Activated CD4-positive, alpha-beta memory T cell treated with anti-CD3 and anti-CD28 coated beads for 36 hours (primary cell): ENCODE results near the gene CHMP1A. TPM values are rescaled to one million over a fixed set of nuclear protein-coding genes. Genes with fewer than 3 reads are reported as not detected.
A peak's percentile ranks its signal among the peaks of the same experiment; 100 is the strongest.
"Not testable (repeated sequence)": the region's sequence is repeated elsewhere in the genome, so short reads cannot be mapped to it uniquely, and the experiment has no call there.

Source experiments
- CTCF ChIA-PET: fragments of 350-600 bp; sonication (Branson Sonifier 250); formaldehyde crosslinking; loops from one replicate; lab custom pipeline; 2021; ENCODE audit warnings: antibody characterized with exemption, inconsistent platforms; lab: Charles Lee
- POLR2A ChIA-PET: fragments of 350-600 bp; sonication (Branson Sonifier 250); formaldehyde crosslinking; loops from one replicate; lab custom pipeline; 2021; ENCODE audit warnings: antibody characterized with exemption; lab: Charles Lee
- DNase-seq: peaks from one replicate; pipeline ENCODE4 v3.0.0-alpha.2; 2020
- H3K27ac Mint-ChIP-seq: one replicate; pipeline ENCODE4 v1.8.0; 2021; ENCODE audit warnings: mixed read lengths
- H3K27me3 Mint-ChIP-seq: one replicate; pipeline ENCODE4 v1.8.0; 2021; ENCODE audit warnings: mixed read lengths
- H3K36me3 Mint-ChIP-seq: one replicate; pipeline ENCODE4 v1.8.0; 2021; ENCODE audit warnings: mixed read lengths
- H3K4me1 Mint-ChIP-seq: one replicate; pipeline ENCODE4 v1.8.0; 2021; ENCODE audit warnings: low read depth, mixed read lengths
- H3K4me3 Mint-ChIP-seq: one replicate; pipeline ENCODE4 v1.8.0; 2021; ENCODE audit warnings: mild to moderate bottlenecking, mixed read lengths
- H3K9me3 Mint-ChIP-seq: one replicate; pipeline ENCODE4 v1.8.0; 2021; ENCODE audit warnings: mixed read lengths
- intact Hi-C: fragments of 100-400 bp; cut with micrococcal nuclease; formaldehyde crosslinking; loops from one replicate; pipeline ENCODE4 v1.15.1; 2023
- total RNA-seq, 2 experiments: library from RNA; stranded (reverse); gene quantifications; one replicate each; pipeline ENCODE4 v1.2.3, GENCODE V29; 2021

The CHMP1A gene
- total RNA-seq, 2 experiments from 2014 or later: 74.6 to 76.3 TPM

DNA sequence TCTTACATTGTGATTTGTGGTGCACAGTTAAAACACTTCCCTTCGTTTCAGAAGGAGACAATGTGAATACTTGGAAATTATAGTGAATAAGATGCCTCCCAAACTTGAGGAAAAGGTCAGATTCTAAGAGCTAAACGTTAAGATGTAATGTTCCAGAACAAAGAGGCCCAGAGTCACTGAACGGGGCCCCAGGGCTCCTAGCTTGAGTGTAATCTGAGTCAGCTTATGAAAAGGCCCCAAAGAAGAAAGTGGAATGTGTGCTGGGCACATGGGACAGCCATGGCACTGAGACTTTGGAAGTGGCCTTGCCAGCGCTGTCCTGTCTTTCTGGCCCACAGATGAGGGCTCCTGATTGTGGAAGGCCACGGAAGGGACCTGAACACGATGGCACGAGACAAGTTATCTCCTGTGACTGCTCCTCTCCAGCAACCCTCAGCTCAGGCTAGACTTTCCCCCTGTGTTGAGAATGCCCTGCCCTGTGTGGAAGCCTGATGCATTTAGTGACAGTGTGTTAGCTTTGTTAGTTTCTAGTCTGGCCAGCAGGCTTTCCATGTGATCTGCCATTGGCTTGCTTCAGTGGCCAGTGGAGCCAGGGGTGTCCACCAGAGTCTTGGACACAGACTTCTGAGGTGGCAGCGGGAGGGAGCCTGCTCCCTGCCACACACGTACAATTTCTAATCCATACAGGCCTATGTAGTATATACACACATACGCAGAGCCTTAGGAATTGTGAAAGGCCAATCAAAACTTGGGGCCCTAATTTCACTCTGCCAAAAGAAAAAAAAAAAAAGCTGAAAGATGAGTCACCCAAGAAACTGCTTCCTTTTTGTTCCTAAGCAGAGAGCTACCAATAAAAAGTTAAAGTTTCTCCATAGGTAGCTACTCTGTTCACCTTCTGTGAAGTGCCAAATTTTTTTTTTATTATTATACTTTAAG, 13.3 kb upstream of the CHMP1A start:
- Mint-ChIP-seq H3K4me1 (peaks cover 11% of the 10 kb centered on the region), H3K27me3 (no peaks in the 10 kb centered on the region), H3K4me3 (no peak overlapping the region), H3K9me3 (no peaks in the 10 kb centered on the region), H3K27ac (no peak overlapping the region), H3K36me3 (no peaks in the 10 kb centered on the region)
- ChIA-PET POLR2A (no interaction called here), CTCF (interaction anchor here (0.6 to 1.1 kb wide), 4 partner anchors 28 to 149 kb away, joined by 3 to 7 read pairs (median 4); no protein-coding TSS in a partner anchor)
- intact Hi-C loops: no loop called here
- no peak for DNase-seq

DNA sequence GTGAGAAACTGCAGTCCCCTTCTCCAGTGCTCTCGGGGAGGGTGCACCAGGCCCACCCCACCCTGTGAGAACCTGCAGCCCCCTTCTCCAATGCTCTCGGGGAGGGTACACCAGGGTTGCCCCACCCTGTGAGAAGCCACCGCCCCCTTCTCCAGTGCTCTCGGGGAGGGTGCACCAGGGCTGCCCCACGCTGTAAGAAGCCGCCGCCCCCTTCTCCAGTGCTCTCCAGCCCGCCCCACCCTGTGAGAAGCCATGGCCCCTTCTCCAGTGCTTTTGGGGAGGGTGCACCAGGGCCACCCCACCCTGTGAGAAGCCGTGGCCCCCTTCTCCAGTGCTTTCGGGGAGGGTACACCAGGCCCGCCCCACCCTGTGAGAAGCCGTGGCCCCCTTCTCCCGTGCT, 12.2 kb upstream of the CHMP1A start:
- peaks cover 11% of the 10 kb centered on the region for H3K4me1 Mint-ChIP-seq
- CTCF ChIA-PET: no interaction called here
- no peaks in the 10 kb centered on the region for H3K27me3 Mint-ChIP-seq
- DNase-seq: no peak
- no peaks in the 10 kb centered on the region for H3K9me3 Mint-ChIP-seq
- H3K27ac Mint-ChIP-seq: no peak overlapping the region
- intact Hi-C loops: no loop called here
- H3K4me3 Mint-ChIP-seq: no peak overlapping the region
- POLR2A ChIA-PET: no interaction called here
- H3K36me3 Mint-ChIP-seq: peaks cover 1% of the 10 kb centered on the region

DNA sequence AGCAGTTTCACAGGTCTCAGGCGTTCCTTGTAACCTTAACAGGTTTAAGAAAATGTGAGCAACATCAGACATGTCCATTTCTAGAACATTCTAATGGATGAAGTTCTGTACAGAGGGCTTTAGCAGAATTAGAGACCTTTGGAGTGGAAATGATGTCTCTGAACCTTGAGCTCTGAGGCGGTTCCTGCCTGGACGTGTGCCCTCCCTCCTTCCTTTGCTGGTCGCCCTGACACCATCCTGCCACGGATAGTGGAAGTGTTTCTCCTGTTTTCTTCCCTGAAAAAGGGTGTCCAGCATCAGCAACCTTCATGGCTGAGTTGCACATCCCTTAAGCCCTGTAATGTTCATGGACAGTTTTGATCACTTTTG, 11.3 kb upstream of the CHMP1A start:
- H3K27ac Mint-ChIP-seq: no peak overlapping the region
- ChIA-PET POLR2A (no interaction called here), CTCF (interaction anchor here (0.6 to 2.0 kb wide), 3 partner anchors 10 to 240 kb away, joined by 3 to 5 read pairs (median 3); no protein-coding TSS in a partner anchor)
- H3K4me3 Mint-ChIP-seq: no peak overlapping the region
- H3K9me3 Mint-ChIP-seq: no peaks in the 10 kb centered on the region
- no peaks in the 10 kb centered on the region for H3K27me3 Mint-ChIP-seq
- H3K4me1 Mint-ChIP-seq: peaks cover 11% of the 10 kb centered on the region
- intact Hi-C loops: no loop called here
- peaks cover 1% of the 10 kb centered on the region for H3K36me3 Mint-ChIP-seq
- no peak for DNase-seq

- Mint-ChIP-seq H3K27ac (no peak overlapping the region), H3K27me3 (no peaks in the 10 kb centered on the region), H3K4me1 (peaks cover 11% of the 10 kb centered on the region), H3K36me3 (peaks cover 6% of the 10 kb centered on the region), H3K4me3 (no peak overlapping the region), H3K9me3 (no peaks in the 10 kb centered on the region)
- intact Hi-C loops: no loop called here
- CTCF ChIA-PET: interaction anchor here (0.8 to 2.0 kb wide), 3 partner anchors 9 to 92 kb away, joined by 3 to 5 read pairs (median 3); partner anchors contain the start of gene CPNE7
- DNase-seq: no peak
- POLR2A ChIA-PET: no interaction called here
Observed at GRCh38 chr16:89667633-89668032, 10.1 kb upstream of the CHMP1A start.

DNA sequence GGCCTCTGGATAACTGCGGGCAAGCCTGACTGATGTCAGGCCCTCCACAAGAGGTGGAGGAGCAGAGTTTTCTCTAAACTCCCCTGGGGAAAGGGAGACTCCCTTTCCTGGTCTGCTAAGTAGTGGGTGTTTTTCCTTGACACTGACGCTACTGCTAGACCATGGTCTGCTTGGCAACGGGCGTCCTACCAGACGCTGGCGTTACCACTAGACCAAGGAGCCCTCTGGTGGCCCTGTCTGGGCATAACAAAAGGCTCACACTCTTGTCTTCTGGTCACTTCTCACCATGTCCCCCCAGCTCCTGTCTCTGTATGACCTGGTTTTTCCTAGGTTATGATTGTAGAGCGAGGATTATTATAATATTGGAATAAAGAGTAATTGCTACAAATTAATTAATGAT, 9.5 kb upstream of the CHMP1A start:
- H3K36me3 Mint-ChIP-seq, intact Hi-C loops, H3K27me3 Mint-ChIP-seq, H3K27ac Mint-ChIP-seq, H3K9me3 Mint-ChIP-seq, H3K4me3 Mint-ChIP-seq, POLR2A ChIA-PET: not testable (repeated sequence)
- CTCF ChIA-PET: interaction anchor here (0.8 to 1.2 kb wide), 2 partner anchors 66 to 91 kb away, joined by 3 read pairs; partner anchors contain the start of gene CPNE7
- H3K4me1 Mint-ChIP-seq: peaks cover 11% of the 10 kb centered on the region
- peak; percentile 38 for DNase-seq

GRCh38 chr16:89664238-89664637, 6.7 kb upstream of the CHMP1A start:
- H3K4me3 Mint-ChIP-seq, DNase-seq, POLR2A ChIA-PET, H3K4me1 Mint-ChIP-seq, H3K27me3 Mint-ChIP-seq, H3K9me3 Mint-ChIP-seq, intact Hi-C loops, H3K27ac Mint-ChIP-seq: not testable (repeated sequence)
- CTCF ChIA-PET: interaction anchor here (1.6 kb wide), 1 partner anchor 35 kb away, joined by 4 read pairs; no protein-coding TSS in a partner anchor
- H3K36me3 Mint-ChIP-seq: peaks cover 24% of the 10 kb centered on the region

GRCh38 chr16:89661215-89661614, 3.7 kb upstream of the CHMP1A start:
- Mint-ChIP-seq H3K27ac (no peak overlapping the region), H3K9me3 (no peaks in the 10 kb centered on the region), H3K4me3 (no peak overlapping the region), H3K4me1 (peaks cover 21% of the 10 kb centered on the region), H3K27me3 (no peaks in the 10 kb centered on the region), H3K36me3 (peaks cover 24% of the 10 kb centered on the region)
- POLR2A ChIA-PET: no interaction called here
- no peak for DNase-seq
- CTCF ChIA-PET: no interaction called here
- intact Hi-C loops: no loop called here

GRCh38 chr16:89660146-89660545, 2.6 kb upstream of the CHMP1A start:
- DNase-seq: no peak
- H3K4me1 Mint-ChIP-seq: peaks cover 31% of the 10 kb centered on the region
- intact Hi-C loops: no loop called here
- no peaks in the 10 kb centered on the region for H3K27me3 Mint-ChIP-seq
- ChIA-PET CTCF (interaction anchor here (1.5 kb wide), 1 partner anchor 26 kb away, joined by 3 read pairs; the partner anchor contains the start of gene CDK10), POLR2A (no interaction called here)
- H3K4me3 Mint-ChIP-seq: no peak overlapping the region
- peaks cover 24% of the 10 kb centered on the region for H3K36me3 Mint-ChIP-seq
- no peak overlapping the region for H3K27ac Mint-ChIP-seq
- H3K9me3 Mint-ChIP-seq: no peaks in the 10 kb centered on the region

- Mint-ChIP-seq H3K4me3 (peak overlapping the region; percentile 89), H3K27ac (peak overlapping the region; percentile 65), H3K9me3 (no peaks in the 10 kb centered on the region), H3K36me3 (peaks cover 24% of the 10 kb centered on the region), H3K4me1 (peaks cover 35% of the 10 kb centered on the region), H3K27me3 (no peaks in the 10 kb centered on the region)
- CTCF ChIA-PET: interaction anchor here (1.0 to 1.3 kb wide), 3 partner anchors 10 to 42 kb away, joined by 3 to 5 read pairs (median 5); no protein-coding TSS in a partner anchor
- intact Hi-C loops: loop anchor here (1.0 to 5.0 kb wide), 2 partner anchors 28 to 96 kb away; partner anchors contain the start of genes CDK10 and RPL13
- POLR2A ChIA-PET: interaction anchor here (0.6 to 1.1 kb wide), 3 partner anchors 33 to 150 kb away, joined by 3 to 5 read pairs (median 3); partner anchors contain the start of gene SPG7
- peak; percentile 33 for DNase-seq
Observed at GRCh38 chr16:89658221-89658879, 842 bp upstream of the CHMP1A start.

- Mint-ChIP-seq H3K4me3 (peak overlapping the region; percentile 89), H3K9me3 (no peaks in the 10 kb centered on the region), H3K4me1 (peaks cover 35% of the 10 kb centered on the region), H3K36me3 (peaks cover 19% of the 10 kb centered on the region), H3K27me3 (no peaks in the 10 kb centered on the region), H3K27ac (peak overlapping the region; percentile 76)
- intact Hi-C loops: loop anchor here (5.0 kb wide), 1 partner anchor 94 kb away; the partner anchor contains the start of gene RPL13
- no peak for DNase-seq
- CTCF ChIA-PET: interaction anchor here (0.6 to 1.3 kb wide), 2 partner anchors 15 to 49 kb away, joined by 3 to 8 read pairs; no protein-coding TSS in a partner anchor
- POLR2A ChIA-PET: no interaction called here
Observed at GRCh38 chr16:89656435-89657121, 930 bp downstream of the CHMP1A start.

DNA sequence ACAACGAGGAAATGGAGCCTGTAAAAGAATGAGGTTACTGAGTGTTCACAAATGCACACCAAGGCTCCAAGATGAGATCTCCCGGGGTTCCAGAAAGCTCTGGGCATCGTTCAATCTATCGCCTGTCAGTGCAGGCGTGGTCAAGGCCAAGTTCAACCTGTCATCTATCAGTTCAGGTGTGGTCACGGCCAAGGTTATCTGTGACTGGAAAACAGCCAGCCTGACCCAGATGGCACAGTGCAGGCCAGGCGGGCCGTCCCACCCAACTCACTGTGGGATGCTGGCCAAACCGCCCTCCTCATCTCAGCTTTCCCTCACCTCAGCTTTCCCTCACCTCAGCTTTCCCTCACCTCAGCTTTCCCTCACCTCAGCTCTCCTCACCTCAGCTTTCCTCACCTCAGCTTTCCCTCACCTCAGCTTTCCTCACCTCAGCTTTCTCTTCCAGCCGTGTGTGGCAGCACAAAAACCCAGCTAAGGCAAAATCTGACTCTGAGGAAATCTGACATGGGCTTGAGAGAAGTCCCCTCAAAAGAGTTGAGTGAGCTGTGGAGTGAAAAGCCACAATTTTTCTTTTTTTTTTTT, 2.4 kb downstream of the CHMP1A start:
- POLR2A ChIA-PET: interaction anchor here (0.7 kb wide), 1 partner anchor 48 kb away, joined by 5 read pairs; no protein-coding TSS in a partner anchor
- no peaks in the 10 kb centered on the region for H3K27me3 Mint-ChIP-seq
- CTCF ChIA-PET: interaction anchor here (0.7 to 2.1 kb wide), 3 partner anchors 14 to 45 kb away, joined by 3 to 5 read pairs (median 3); no protein-coding TSS in a partner anchor
- intact Hi-C loops: loop anchor here (5.0 kb wide), 1 partner anchor 93 kb away; the partner anchor contains the start of gene RPL13
- no peak overlapping the region for H3K27ac Mint-ChIP-seq
- H3K36me3 Mint-ChIP-seq: peaks cover 6% of the 10 kb centered on the region
- no peak for DNase-seq
- no peak overlapping the region for H3K4me3 Mint-ChIP-seq
- H3K4me1 Mint-ChIP-seq: peaks cover 35% of the 10 kb centered on the region
- H3K9me3 Mint-ChIP-seq: no peaks in the 10 kb centered on the region
